HCT116 (cell line): ENCODE results near the gene CDH4. TPM values are rescaled to one million over a fixed set of nuclear protein-coding genes. Genes with fewer than 3 reads are reported as not detected.

Experiments used
- ATAC-seq: fragments of 200-7000 bp; cut with Tn5 transposase; 2 replicates; pipeline ENCODE4 v1.9.1; 2020; ENCODE audit warnings: mild to moderate bottlenecking, moderate library complexity
- BruUV-seq: library from RNA; stranded (reverse); fragments of 400-500 nt; replicated peaks from 2 replicates; lab custom pipeline; 2021; lab: Mats Ljungman, UMichigan
- CTCF ChIA-PET: fragments of 300-600 bp; sonication (Branson Sonifier 250); formaldehyde crosslinking; loops from one replicate; lab custom pipeline; 2021; ENCODE audit warnings: antibody characterized with exemption; lab: Charles Lee
- POLR2A ChIA-PET: fragments of 300-600, 350-600 bp; sonication (Branson Sonifier 250); formaldehyde crosslinking; loops from one replicate; lab custom pipeline; 2021; ENCODE audit warnings: antibody characterized with exemption; lab: Charles Lee
- RAD21 ChIA-PET, 2 experiments: fragments of 300-600 bp; sonication (Branson Sonifier 250); formaldehyde crosslinking; loops; one replicate each; lab custom pipeline; 2023; ENCODE audit warnings: low total read pairs in 2 of 2; ENCODE audit not compliant: uncharacterized antibody in 2 of 2, unreplicated experiment in 2 of 2, low non-redundant PET in 1 of 2; lab: Charles Lee
- DNase-seq: peaks from one replicate; pipeline ENCODE4 v3.0.0-alpha.2; 2010; ENCODE audit warnings: low read depth, low spot score
- H2AFZ ChIP-seq: fragments of 200-600 bp; shearing (Covaris generic), sonication (generic); 2 replicates; pipeline ENCODE4 v1.6.1; 2017; ENCODE audit warnings: low read depth, mixed run types, mixed read lengths, antibody characterized with exemption, low read length; ENCODE audit not compliant: poor library complexity, severe bottlenecking
- H3K27ac ChIP-seq: 2 replicates; pipeline ENCODE4 v1.5.1; 2012; ENCODE audit warnings: low read depth, low read length
- H3K27me3 ChIP-seq: fragments of 200-600 bp; sonication (generic); 2 replicates; pipeline ENCODE4 v1.6.1; 2016; ENCODE audit warnings: mixed run types, low read length, mixed read lengths; ENCODE audit not compliant: insufficient read depth
- H3K36me3 ChIP-seq, 2 experiments: fragments of 200-500 bp in 1 of 2; fragments of 200-600 bp in 1 of 2; sonication (Bioruptor generic) in 1 of 2; sonication (generic) in 1 of 2; 2 replicates each; pipeline versions ENCODE4 v1.5.1 to v1.6.1; 2014 to 2016; ENCODE audit warnings: low read length in 2 of 2, inconsistent platforms in 1 of 2, mixed read lengths in 1 of 2, mixed run types in 1 of 2; ENCODE audit not compliant: insufficient read depth in 2 of 2, control insufficient read depth in 1 of 2
- H3K4me1 ChIP-seq, 2 experiments: fragments of 200-600 bp in 1 of 2; sonication (generic) in 1 of 2; 2 replicates each; pipeline versions ENCODE4 v1.5.1 to v1.6.1; 2012 to 2017; ENCODE audit warnings: low read length in 2 of 2, inconsistent platforms in 1 of 2, mild to moderate bottlenecking in 1 of 2, mixed read lengths in 1 of 2, mixed run types in 1 of 2, moderate library complexity in 1 of 2; ENCODE audit not compliant: insufficient read depth in 2 of 2, control insufficient read depth in 1 of 2
- H3K4me2 ChIP-seq: fragments of 200-600 bp; sonication (generic); 2 replicates; pipeline ENCODE4 v1.6.1; 2017; ENCODE audit warnings: mixed run types, low read length, mixed read lengths
- H3K4me3 ChIP-seq, 2 experiments: fragments of 200-600 bp in 1 of 2; sonication (generic) in 1 of 2; replicated peaks in 1 of 2; 2 replicates each; pipeline ENCODE4 v1.5.1; 2011 to 2016; ENCODE audit warnings: low read length in 2 of 2, control low read depth in 1 of 2, low read depth in 1 of 2, mild to moderate bottlenecking in 1 of 2, mixed read lengths in 1 of 2, mixed run types in 1 of 2
- H3K79me2 ChIP-seq: fragments of 200-600 bp; sonication (generic); 2 replicates; pipeline ENCODE4 v1.6.1; 2017; ENCODE audit warnings: mild to moderate bottlenecking, mixed run types, low read length, moderate library complexity, mixed read lengths; ENCODE audit not compliant: insufficient read depth
- H3K9ac ChIP-seq: fragments of 200-600 bp; sonication (generic); 2 replicates; pipeline ENCODE4 v1.6.1; 2016; ENCODE audit warnings: low read length, mixed read lengths
- H3K9me2 ChIP-seq: fragments of 200-600 bp; sonication (generic), shearing (Covaris generic); 2 replicates; pipeline ENCODE4 v1.6.1; 2017; ENCODE audit warnings: mixed run types, mild to moderate bottlenecking, moderate library complexity; ENCODE audit not compliant: insufficient read depth
- H3K9me3 ChIP-seq, 2 experiments: fragments of 200-500 bp in 1 of 2; fragments of 200-600 bp in 1 of 2; sonication (Bioruptor generic) in 1 of 2; sonication (generic) in 1 of 2; 2 replicates each; pipeline ENCODE4 v1.6.1; 2014 to 2017; ENCODE audit warnings: low read length in 2 of 2, mixed read lengths in 2 of 2, inconsistent platforms in 1 of 2, low read depth in 1 of 2, mild to moderate bottlenecking in 1 of 2, mixed run types in 1 of 2, moderate library complexity in 1 of 2; ENCODE audit not compliant: control insufficient read depth in 1 of 2, insufficient read depth in 1 of 2
- H4K20me1 ChIP-seq: fragments of 200-600 bp; sonication (generic), shearing (Covaris generic); 2 replicates; pipeline ENCODE4 v1.6.1; 2017; ENCODE audit warnings: mixed run types, mild to moderate bottlenecking, moderate library complexity; ENCODE audit not compliant: insufficient read depth
- ATF3 ChIP-seq: IDR thresholded peaks from 2 replicates; pipeline ENCODE4 v1.6.1; 2012
- CEBPB ChIP-seq: IDR thresholded peaks from 2 replicates; pipeline ENCODE4 v1.6.1; 2012; ENCODE audit warnings: low read depth
- CTCF ChIP-seq, 3 experiments: fragments of 200-600 bp in 1 of 3; sonication (generic) in 1 of 3; IDR thresholded peaks in 2 of 3; conservative IDR thresholded peaks in 1 of 3; 2 replicates each; pipeline ENCODE4 v1.5.1; 2012 to 2017; ENCODE audit warnings: low read depth in 2 of 3, low read length in 2 of 3, antibody characterized with exemption in 1 of 3, borderline replicate concordance in 1 of 3, control low read depth in 1 of 3, mild to moderate bottlenecking in 1 of 3, mixed read lengths in 1 of 3, mixed run types in 1 of 3, moderate library complexity in 1 of 3; ENCODE audit not compliant: insufficient read depth in 1 of 3
- EZH2 ChIP-seq: fragments of 200-600 bp; sonication (generic); IDR thresholded peaks from 2 replicates; pipeline ENCODE4 v1.6.1; 2017; ENCODE audit warnings: antibody characterized with exemption, mixed run types
- JUND ChIP-seq: IDR thresholded peaks from 2 replicates; pipeline ENCODE4 v1.6.1; 2012
- MAX ChIP-seq: IDR thresholded peaks from 2 replicates; pipeline ENCODE4 v1.6.1; 2012
- POLR2A ChIP-seq: IDR thresholded peaks from 2 replicates; pipeline ENCODE4 v1.7.0; 2011; ENCODE audit warnings: borderline replicate concordance; ENCODE audit not compliant: insufficient read depth, insufficient read length; ENCODE audit errors: extremely low read depth
- POLR2AphosphoS5 ChIP-seq: IDR thresholded peaks from 2 replicates; pipeline ENCODE4 v1.6.1; 2011; ENCODE audit warnings: mild to moderate bottlenecking, low read depth, low read length, moderate library complexity
- REST ChIP-seq: IDR thresholded peaks from 2 replicates; pipeline ENCODE4 v1.6.1; 2012; ENCODE audit warnings: low read depth
- SP1 ChIP-seq: IDR thresholded peaks from 2 replicates; pipeline ENCODE4 v1.6.1; 2012; ENCODE audit warnings: low read depth
- SRF ChIP-seq: IDR thresholded peaks from 2 replicates; pipeline ENCODE4 v1.6.1; 2012; ENCODE audit warnings: low read depth
- TCF7L2 ChIP-seq: IDR thresholded peaks from 2 replicates; pipeline ENCODE4 v1.7.0; 2011; ENCODE audit warnings: borderline replicate concordance, inconsistent platforms; ENCODE audit not compliant: insufficient read depth, insufficient read length; ENCODE audit errors: extremely low read depth
- ZFX ChIP-seq: fragments of 450-650 bp; IDR thresholded peaks from 2 replicates; pipeline ENCODE4 v1.6.1; 2017
- ZNF274 ChIP-seq: fragments of 200-500 bp; sonication (Bioruptor generic); IDR thresholded peaks from 2 replicates; pipeline ENCODE4 v1.6.1; 2014; ENCODE audit warnings: mild to moderate bottlenecking, low read depth, low read length, inconsistent platforms
- intact Hi-C: fragments of 100-400 bp; cut with micrococcal nuclease; formaldehyde crosslinking; loops from 2 replicates; pipeline ENCODE4 v1.10.0; 2022
- total RNA-seq: library from RNA; stranded (reverse); gene quantifications from one replicate; pipeline ENCODE4 v1.2.1, GENCODE V29; 2021; ENCODE audit not compliant: unreplicated experiment

CDH4 gene
- total RNA-seq, 1 experiment from 2014 or later = not detected

- ATAC-seq (no peak), DNase-seq (no peak)
- no peak overlapping the region for H3K4me3 ChIP-seq
- POLR2A ChIA-PET = no interaction called here
- no TSS peak for BruUV-seq
- no peaks in the 10 kb centered on the region for H3K9me2 ChIP-seq
- no peak overlapping the region for H3K9ac ChIP-seq
- H3K79me2 ChIP-seq = no peaks in the 10 kb centered on the region
- no peaks in the 10 kb centered on the region for H3K4me1 ChIP-seq
- no peaks in the 10 kb centered on the region for H4K20me1 ChIP-seq
- H3K27ac ChIP-seq = no peak overlapping the region
- no peaks in the 10 kb centered on the region for H3K36me3 ChIP-seq
- TF ChIP-seq CTCF (IDR thresholded peaks at IDR 0.05 in 2 of 3, conservative IDR thresholded peaks at IDR 0.05 in 1 of 3; ENCODE audit: borderline replicate concordance in 1 of 3, insufficient read depth in 1 of 3, low read depth in 2 of 3, low read length in 2 of 3) (no peak), POLR2A (no peak), TCF7L2 (no peak), CEBPB (no peak), JUND (no peak), EZH2 (no peak), ATF3 (no peak)
- peaks cover 50% of the 10 kb centered on the region for H3K27me3 ChIP-seq
- no peaks in the 10 kb centered on the region for H3K9me3 ChIP-seq
- no peak overlapping the region for H2AFZ ChIP-seq
- intact Hi-C loops = no loop called here
- CTCF ChIA-PET = no interaction called here
- H3K4me2 ChIP-seq = no peak overlapping the region
- RAD21 ChIA-PET = no interaction called here
These were observed 508.3 kb downstream of the CDH4 start for GRCh38 chr20:61760321-61760720.

- Histone ChIP-seq H3K9me3 (no peaks in the 10 kb centered on the region), H3K79me2 (no peaks in the 10 kb centered on the region), H3K9me2 (no peaks in the 10 kb centered on the region), H4K20me1 (no peaks in the 10 kb centered on the region), H3K36me3 (no peaks in the 10 kb centered on the region), H3K9ac (no peak overlapping the region), H3K4me2 (no peak overlapping the region), H3K4me1 (no peaks in the 10 kb centered on the region), H3K27me3 (peaks cover 50% of the 10 kb centered on the region), H3K4me3 (no peak overlapping the region), H2AFZ (no peak overlapping the region), H3K27ac (no peak overlapping the region)
- DNase-seq (no peak), ATAC-seq (no peak)
- CTCF ChIA-PET = no interaction called here
- no TSS peak for BruUV-seq
- POLR2A ChIA-PET = no interaction called here
- intact Hi-C loops = no loop called here
- RAD21 ChIA-PET = no interaction called here
- TF ChIP-seq POLR2AphosphoS5 (no peak), MAX (no peak), SRF (no peak), ZNF274 (no peak), REST (no peak), ATF3 (no peak), POLR2A (no peak), ZFX (no peak), SP1 (no peak)
These were observed 508.7 kb downstream of the CDH4 start for GRCh38 chr20:61760731-61761130.
